Measurements from ENCODE around the gene KRT20. TPM values are rescaled to one million over a fixed set of nuclear protein-coding genes. Genes with fewer than 3 reads are reported as not detected.

Gene KRT20
- total RNA-seq, 1 experiment from 2014 or later = not detected

GRCh38 chr17:40846515-40847144 is 38.4 kb downstream of the KRT20 start:
- Histone ChIP-seq H4K8ac (replicated peaks; ENCODE audit: insufficient read length, low read depth, low read length) (no peak overlapping the region), H3K9ac (ENCODE audit: extremely low read depth, insufficient read length, low read length) (no peak overlapping the region), H3K4me1 (ENCODE audit: insufficient read depth, low read length) (no peaks in the 10 kb centered on the region), H3K27ac (ENCODE audit: insufficient read length, low read depth, low read length) (no peak overlapping the region), H4K91ac (ENCODE audit: insufficient read length, low read depth, low read length) (no peak overlapping the region), H2AFZ (ENCODE audit: low read length) (no peak overlapping the region), H3K23me2 (ENCODE audit: insufficient read length, low read depth, low read length, poor library complexity, severe bottlenecking) (no peaks in the 10 kb centered on the region), H2AK5ac (ENCODE audit: insufficient read length, low read length) (no peak overlapping the region), H3T11ph (ENCODE audit: low read length) (no peak overlapping the region), H3K4ac (ENCODE audit: low read depth, low read length) (no peak overlapping the region), H3K79me2 (ENCODE audit: insufficient read depth, low read length) (no peaks in the 10 kb centered on the region), H4K5ac (ENCODE audit: insufficient read length, low read depth, low read length) (no peak overlapping the region), H2BK15ac (ENCODE audit: low read depth, low read length) (no peak overlapping the region), H2BK120ac (ENCODE audit: low read depth, low read length, poor library complexity, severe bottlenecking) (no peak overlapping the region), H3K14ac (ENCODE audit: insufficient read depth, low read length) (no peak overlapping the region), H3K56ac (ENCODE audit: insufficient read length, low read depth, low read length) (no peak overlapping the region), H2BK12ac (ENCODE audit: insufficient read length, low read depth, low read length) (no peak overlapping the region), H3K23ac (ENCODE audit: insufficient read length, low read depth, low read length) (no peak overlapping the region), H3K79me1 (ENCODE audit: insufficient read depth, low read depth, low read length, poor library complexity, severe bottlenecking) (no peaks in the 10 kb centered on the region), H2BK20ac (ENCODE audit: low read depth, low read length, poor library complexity, severe bottlenecking) (no peak overlapping the region), H3K9me3 (ENCODE audit: control insufficient read depth, low read depth, low read length) (no peaks in the 10 kb centered on the region), H3K18ac (ENCODE audit: insufficient read length, low read depth, low read length) (no peak overlapping the region), H3K4me2 (ENCODE audit: insufficient read depth, insufficient read length, low read length) (no peak overlapping the region), H2BK5ac (ENCODE audit: insufficient read length, low read length) (no peak overlapping the region), H3K27me3 (ENCODE audit: insufficient read depth, low read length) (no peaks in the 10 kb centered on the region), H4K20me1 (ENCODE audit: control insufficient read depth, insufficient read depth, insufficient read length) (no peaks in the 10 kb centered on the region)
- Mint-ChIP-seq H3K36me3 (ENCODE audit: insufficient read depth in 1 of 3, low read depth in 3 of 3) (no peaks in the 10 kb centered on the region), H3K27me3 (ENCODE audit: low read depth) (peaks cover 65% of the 10 kb centered on the region), H3K27ac (no peak overlapping the region), H3K4me1 (peaks cover under 1% of the 10 kb centered on the region in 2 experiments; a peak in 3 of 4 replicates), H3K4me3 (no peak overlapping the region), H3K9me3 (no peaks in the 10 kb centered on the region)
- no peak for TF ChIP-seq CTCF (conservative IDR thresholded peaks at IDR 0.05)
- no peak for DNase-seq
- WGBS (ENCODE audit: extremely low coverage, insufficient read length, low lambda C conversion rate) = no CpG with 5 or more reads among the region's 1 CpG

Measured in H9 (cell line).